ENCODE measurements around the gene ZNF43.

DNA sequence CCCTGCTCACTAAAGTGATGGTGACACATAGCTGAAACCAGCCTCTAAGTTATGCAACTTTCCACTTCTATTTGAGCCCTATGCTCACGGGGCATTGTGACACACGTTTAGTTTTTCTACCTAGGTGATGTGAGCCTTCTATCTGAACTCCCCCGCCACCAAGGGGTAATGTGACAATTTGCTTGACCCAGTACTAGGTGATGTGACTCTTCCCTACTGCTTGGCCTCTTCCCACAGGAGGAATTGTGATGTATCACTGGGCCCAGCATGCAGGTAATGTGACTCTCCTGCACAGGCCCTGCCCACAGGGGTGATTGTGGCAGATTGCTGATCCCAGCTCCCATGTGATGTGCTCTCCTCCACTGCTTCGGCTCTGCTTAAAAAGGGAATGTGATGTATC, 42.7 kb upstream of the ZNF43 start:
- TF ChIP-seq, protein P1, sequence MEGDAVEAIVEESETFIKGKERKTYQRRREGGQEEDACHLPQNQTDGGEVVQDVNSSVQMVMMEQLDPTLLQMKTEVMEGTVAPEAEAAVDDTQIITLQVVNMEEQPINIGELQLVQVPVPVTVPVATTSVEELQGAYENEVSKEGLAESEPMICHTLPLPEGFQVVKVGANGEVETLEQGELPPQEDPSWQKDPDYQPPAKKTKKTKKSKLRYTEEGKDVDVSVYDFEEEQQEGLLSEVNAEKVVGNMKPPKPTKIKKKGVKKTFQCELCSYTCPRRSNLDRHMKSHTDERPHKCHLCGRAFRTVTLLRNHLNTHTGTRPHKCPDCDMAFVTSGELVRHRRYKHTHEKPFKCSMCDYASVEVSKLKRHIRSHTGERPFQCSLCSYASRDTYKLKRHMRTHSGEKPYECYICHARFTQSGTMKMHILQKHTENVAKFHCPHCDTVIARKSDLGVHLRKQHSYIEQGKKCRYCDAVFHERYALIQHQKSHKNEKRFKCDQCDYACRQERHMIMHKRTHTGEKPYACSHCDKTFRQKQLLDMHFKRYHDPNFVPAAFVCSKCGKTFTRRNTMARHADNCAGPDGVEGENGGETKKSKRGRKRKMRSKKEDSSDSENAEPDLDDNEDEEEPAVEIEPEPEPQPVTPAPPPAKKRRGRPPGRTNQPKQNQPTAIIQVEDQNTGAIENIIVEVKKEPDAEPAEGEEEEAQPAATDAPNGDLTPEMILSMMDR (IDR thresholded peaks at IDR 0.05): no peak
- TF ChIP-seq EZH2 (IDR thresholded peaks at IDR 0.05): no peak

Measured in neural progenitor cell (in vitro differentiated cells).